Measurements from ENCODE around the gene SLC47A2. TPM values are rescaled to one million over a fixed set of nuclear protein-coding genes. Genes with fewer than 3 reads are reported as not detected.

Gene SLC47A2
- total and polyA plus RNA-seq, 12 donors = 0.21 TPM; not detected in 11

DNA sequence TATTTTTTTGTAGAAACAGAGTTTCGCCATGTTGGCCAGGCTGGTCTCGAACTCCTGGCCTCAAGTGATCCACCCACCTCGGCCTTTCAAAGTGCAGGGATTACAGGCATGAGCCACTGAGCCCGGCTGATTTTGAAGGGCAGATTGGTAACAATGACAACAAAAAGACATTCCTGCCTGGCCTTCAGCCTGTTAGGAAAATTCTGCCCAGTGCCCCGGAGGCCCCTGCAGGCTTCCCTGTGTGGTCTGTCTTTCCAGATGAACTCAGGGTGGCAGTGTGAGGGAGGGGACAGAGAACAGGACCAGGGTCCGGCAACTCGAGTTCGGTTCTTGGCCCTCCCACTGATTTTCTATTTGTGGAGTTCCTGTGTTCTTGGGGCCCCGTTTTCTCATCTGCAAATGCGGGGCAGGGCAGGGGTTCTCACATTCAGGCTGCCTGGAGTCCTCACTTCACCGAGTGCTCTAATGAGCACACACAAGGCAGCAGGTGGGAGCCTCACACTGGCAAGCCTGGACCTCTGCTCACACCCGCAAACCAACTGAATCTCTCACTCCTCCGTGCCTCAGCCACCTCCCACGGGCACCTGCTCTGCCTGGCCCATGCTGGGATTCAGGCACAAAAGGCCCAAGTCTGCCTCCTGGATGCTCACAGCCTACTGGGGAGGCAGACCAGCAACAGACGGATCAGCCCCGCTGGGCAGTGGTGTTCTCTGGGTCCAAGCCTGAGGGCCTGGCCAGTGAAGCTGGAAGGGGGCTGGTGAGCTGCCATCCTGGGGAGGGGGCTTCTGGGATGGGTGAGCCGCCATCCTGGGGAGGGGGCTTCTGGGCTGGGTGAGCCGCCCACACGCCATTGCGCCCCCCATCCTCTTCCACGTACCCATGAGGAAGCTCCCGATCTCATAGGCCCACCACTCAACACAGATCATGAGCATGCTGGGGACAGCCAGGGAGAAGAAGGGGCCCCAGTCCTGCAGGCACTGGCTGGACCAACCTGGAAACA is 10.3 kb downstream of the SLC47A2 start:
- Histone ChIP-seq H3K36me3 (no peaks in the 10 kb centered on the region), H3K9me3 (no peaks in the 10 kb centered on the region), H3K4me3 (no peak overlapping the region), H3K27me3 (no peaks in the 10 kb centered on the region), H3K27ac (no peak overlapping the region), H3K4me1 (peaks cover 0 to 28% (median 20%) of the 10 kb centered on the region in 9 donors)
- intact Hi-C loops (cut with DNase I) = loop anchor here in 2 of 10 donors (10.0 kb wide), 2 partner anchors 49 to 59 kb away; no protein-coding TSS in a partner anchor
- no peak for DNase-seq
- no peak for ATAC-seq
- TF ChIP-seq, protein P1, sequence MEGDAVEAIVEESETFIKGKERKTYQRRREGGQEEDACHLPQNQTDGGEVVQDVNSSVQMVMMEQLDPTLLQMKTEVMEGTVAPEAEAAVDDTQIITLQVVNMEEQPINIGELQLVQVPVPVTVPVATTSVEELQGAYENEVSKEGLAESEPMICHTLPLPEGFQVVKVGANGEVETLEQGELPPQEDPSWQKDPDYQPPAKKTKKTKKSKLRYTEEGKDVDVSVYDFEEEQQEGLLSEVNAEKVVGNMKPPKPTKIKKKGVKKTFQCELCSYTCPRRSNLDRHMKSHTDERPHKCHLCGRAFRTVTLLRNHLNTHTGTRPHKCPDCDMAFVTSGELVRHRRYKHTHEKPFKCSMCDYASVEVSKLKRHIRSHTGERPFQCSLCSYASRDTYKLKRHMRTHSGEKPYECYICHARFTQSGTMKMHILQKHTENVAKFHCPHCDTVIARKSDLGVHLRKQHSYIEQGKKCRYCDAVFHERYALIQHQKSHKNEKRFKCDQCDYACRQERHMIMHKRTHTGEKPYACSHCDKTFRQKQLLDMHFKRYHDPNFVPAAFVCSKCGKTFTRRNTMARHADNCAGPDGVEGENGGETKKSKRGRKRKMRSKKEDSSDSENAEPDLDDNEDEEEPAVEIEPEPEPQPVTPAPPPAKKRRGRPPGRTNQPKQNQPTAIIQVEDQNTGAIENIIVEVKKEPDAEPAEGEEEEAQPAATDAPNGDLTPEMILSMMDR (IDR thresholded peaks at IDR 0.05) = no peak
- WGBS, 2 donors = 83 to 85% methylated on average over 22 of the region's 22 CpGs

DNA sequence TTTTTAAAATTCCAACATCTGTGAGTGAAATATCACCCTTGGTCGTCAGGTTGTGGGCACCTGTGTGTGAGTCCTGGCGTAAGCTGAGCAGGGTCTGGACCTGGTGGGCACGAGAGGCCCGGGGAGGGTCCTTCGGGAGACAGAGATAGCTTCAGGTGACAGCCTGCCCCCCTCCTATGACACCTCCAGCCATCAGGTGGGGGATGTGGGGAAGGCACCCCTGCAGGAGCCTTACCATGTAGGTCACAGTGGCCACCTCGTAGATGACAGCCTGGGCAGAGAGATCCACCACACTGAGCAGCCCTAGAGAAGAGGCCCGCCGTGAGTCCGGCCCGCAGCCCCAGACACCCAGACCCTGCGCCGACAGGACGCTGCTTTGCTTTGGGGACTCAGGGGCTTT is 11.2 kb downstream of the SLC47A2 start:
- intact Hi-C loops (cut with DNase I) = loop anchor here in 2 of 10 donors (10.0 kb wide), 2 partner anchors 50 to 60 kb away; no protein-coding TSS in a partner anchor

DNA sequence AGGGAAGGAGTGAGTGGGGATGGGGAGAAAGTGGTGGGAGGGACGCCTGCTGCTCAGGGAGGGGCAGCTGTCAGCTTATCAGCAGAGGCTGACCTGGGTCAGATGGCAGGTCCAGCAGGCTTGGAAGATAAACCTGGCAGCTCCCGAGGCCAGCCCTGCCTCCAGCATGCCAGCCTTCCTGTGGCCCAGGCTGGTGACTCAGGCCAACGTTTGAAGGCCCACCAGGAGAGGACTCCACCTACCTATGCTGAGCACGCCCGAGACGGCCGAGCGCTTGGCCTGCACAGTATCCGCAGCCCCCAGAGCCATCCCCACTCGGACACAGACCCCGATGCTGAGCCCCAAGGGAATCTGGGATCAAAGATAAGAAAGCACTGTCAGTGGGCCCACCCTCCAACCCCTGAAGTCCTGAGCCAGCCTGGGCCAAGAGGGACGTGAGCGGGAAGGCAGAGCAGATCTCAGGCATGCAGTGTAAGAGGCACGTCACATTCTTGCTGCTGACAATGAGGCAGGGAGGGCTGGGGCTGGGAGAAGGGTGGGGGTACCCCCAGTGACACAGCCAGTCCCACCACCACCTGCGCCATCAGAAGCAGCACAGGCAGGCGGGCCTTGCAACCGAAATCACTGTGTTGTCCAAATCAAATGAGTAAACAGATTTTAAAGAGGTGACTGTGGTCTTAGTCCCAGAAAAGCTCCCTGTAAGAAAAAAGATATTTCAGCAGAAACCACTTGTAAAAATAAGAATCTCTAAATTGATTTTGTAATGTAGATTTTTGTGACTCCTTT is 12.4 kb downstream of the SLC47A2 start:
- ATAC-seq (peak; percentile 39 to 75 (median 54)), DNase-seq (peak in 1 of 2 donors; percentile 33)
- Histone ChIP-seq H3K9me3 (no peaks in the 10 kb centered on the region), H3K27me3 (no peaks in the 10 kb centered on the region), H3K4me1 (peaks cover 0 to 28% (median 20%) of the 10 kb centered on the region in 9 donors), H3K27ac (peak overlapping the region in 7 of 10 donors; percentile 5 to 71 (median 67)), H3K4me3 (no peak overlapping the region), H3K36me3 (no peaks in the 10 kb centered on the region)
- TF ChIP-seq, protein P1 (IDR thresholded peaks at IDR 0.05) = peak in 2 of 9 donors; percentile 11 to 16
- intact Hi-C loops (cut with DNase I) = loop anchor here in 2 of 10 donors (10.0 kb wide), 2 partner anchors 51 to 61 kb away; no protein-coding TSS in a partner anchor
- 51 to 58% methylated on average over 17 of the region's 17 CpGs for WGBS, 2 donors

More for the DNA sequence above, 11.2 kb downstream of the SLC47A2 start:
- H3K9me3 ChIP-seq = no peaks in the 10 kb centered on the region
- peaks cover 0 to 28% (median 20%) of the 10 kb centered on the region in 9 donors for H3K4me1 ChIP-seq
- DNase-seq (no peak), ATAC-seq (no peak)
- H3K4me3 ChIP-seq = no peak overlapping the region
- no peaks in the 10 kb centered on the region for H3K36me3 ChIP-seq
- no peak overlapping the region for H3K27ac ChIP-seq
- TF ChIP-seq, protein P1 (IDR thresholded peaks at IDR 0.05) = no peak
- H3K27me3 ChIP-seq = no peaks in the 10 kb centered on the region
- 88 to 90% methylated on average over 13 of the region's 13 CpGs for WGBS, 2 donors
